ENCODE measurements around the gene ZNF837. TPM values are rescaled to one million over a fixed set of nuclear protein-coding genes. Genes with fewer than 3 reads are reported as not detected.

The ZNF837 gene
- total and polyA plus RNA-seq, 2 of the 13 experiments (the other 11 are each of a cell fraction or from before 2014, with no cell fraction given) = 0.29 to 1.3 TPM

GRCh38 chr19:58408152-58409009 is 27.6 kb upstream of the ZNF837 start, which contains the start of gene ZNF584 (continued):
- peak; percentile 26; the same call in 1 of the 2 replicates for TF ChIP-seq ZNF609 (CRISPR knock-in tag; IDR thresholded peaks at IDR 0.05; ENCODE audit: borderline replicate concordance)
- TF ChIP-seq MAFG (CRISPR knock-in tag; IDR thresholded peaks at IDR 0.05) = 0 out of 2 replicates have a peak, but pooled peaks have one; percentile 32
- peak; percentile 69; the same call in 1 of the 2 replicates for TF ChIP-seq GATA4 (IDR thresholded peaks at IDR 0.05; ENCODE audit: borderline replicate concordance, low read depth)
- TF ChIP-seq ZNF670 (CRISPR knock-in tag; IDR thresholded peaks at IDR 0.05; ENCODE audit: borderline replicate concordance) = peak; percentile 83
- peak; percentile 72 for TF ChIP-seq HNF1B (CRISPR knock-in tag; IDR thresholded peaks at IDR 0.05)
- peak; percentile 92 for TF ChIP-seq POLR2G (IDR thresholded peaks at IDR 0.05; ENCODE audit: low read depth, low read length)
- TF ChIP-seq ZNF709 (CRISPR knock-in tag; IDR thresholded peaks at IDR 0.05) = peak; percentile 86
- TF ChIP-seq SPEN (CRISPR knock-in tag; IDR thresholded peaks at IDR 0.05; ENCODE audit: low read depth) = peak; percentile 64
- TF ChIP-seq ZNF326 (CRISPR knock-in tag; IDR thresholded peaks at IDR 0.05; ENCODE audit: borderline replicate concordance) = no peak
- no peak for TF ChIP-seq RERE (CRISPR knock-in tag; IDR thresholded peaks at IDR 0.05; ENCODE audit: low read depth)
- 0 out of 4 replicates have a peak, but pooled peaks of 1 of the 2 experiments have one; percentile 32 for TF ChIP-seq REST (IDR thresholded peaks at IDR 0.05; ENCODE audit: borderline replicate concordance in 1 of 2, low read depth in 1 of 2, low read length in 2 of 2)
